AG09319 (cell line): ENCODE results near the gene SPINK4.

Experiments used
- DNase-seq: peaks from one replicate; pipeline ENCODE4 v3.0.0-alpha.2; 2010; ENCODE audit warnings: low read depth; ENCODE audit errors: extremely low read depth
- CTCF ChIP-seq: IDR thresholded peaks from 2 replicates; pipeline ENCODE4 v1.5.1; 2011; ENCODE audit warnings: low read depth, mild to moderate bottlenecking, inconsistent platforms, low read length, moderate library complexity

The SPINK4 gene

GRCh38 chr9:33239921-33240320, at the start of gene SPINK4:
TSS of gene SPINK4 (plus strand) at chr9:33240167. CDS start at chr9:33240209, 42 bp downstream.
- TF ChIP-seq CTCF: no peak
- DNase-seq: no peak

GRCh38 chr9:33192493-33193255, 47.3 kb upstream of the SPINK4 start:
- DNase-seq: no peak
- TF ChIP-seq CTCF: no peak

GRCh38 chr9:33193818-33194217, 46.1 kb upstream of the SPINK4 start:
- no peak for TF ChIP-seq CTCF
- no peak for DNase-seq

- no peak for TF ChIP-seq CTCF
- no peak for DNase-seq
These were observed 43.2 kb upstream of the SPINK4 start for GRCh38 chr9:33196736-33197135.

- TF ChIP-seq CTCF: no peak
These were observed 42.5 kb upstream of the SPINK4 start for GRCh38 chr9:33197279-33198152.

GRCh38 chr9:33198165-33198564, 41.8 kb upstream of the SPINK4 start:
- no peak for DNase-seq
- no peak for TF ChIP-seq CTCF

More at GRCh38 chr9:33197279-33198152, 42.5 kb upstream of the SPINK4 start:
- no peak for DNase-seq

GRCh38 chr9:33202018-33202417, 37.9 kb upstream of the SPINK4 start:
- no peak for DNase-seq
- TF ChIP-seq CTCF: no peak
